Uterus (tissue), 4 donors: ENCODE measurements around the gene TPT1. TPM values are rescaled to one million over a fixed set of nuclear protein-coding genes. Genes with fewer than 3 reads are reported as not detected.
"Not testable (repeated sequence)": the region's sequence is repeated elsewhere in the genome, so short reads cannot be mapped to it uniquely, and the experiment has no call there.

ENCODE experiments used
- DNase-seq, 2 donors: peaks; one replicate each; pipeline ENCODE4 v3.0.0-alpha.2; 2019 to 2020
- H3K27ac ChIP-seq, 2 donors: fragments of 200-600 bp; sonication (generic); 1 replicate in 1 of 2; 2 replicates in 1 of 2; pipeline ENCODE4 v1.5.1; 2016 to 2018
- H3K27me3 ChIP-seq, 2 donors: fragments of 200-600 bp; sonication (generic); one replicate each; pipeline ENCODE4 v1.5.1; 2018 to 2019; ENCODE audit warnings: control low read depth in 1 of 2
- H3K36me3 ChIP-seq, 2 donors: fragments of 200-600 bp; sonication (generic); one replicate each; pipeline ENCODE4 v1.5.1; 2019; ENCODE audit warnings: control low read depth in 1 of 2
- H3K4me1 ChIP-seq, 2 donors: fragments of 200-600 bp; sonication (generic); one replicate each; pipeline ENCODE4 v1.5.1; 2018 to 2019; ENCODE audit warnings: control low read depth in 1 of 2
- H3K4me3 ChIP-seq, 2 donors: fragments of 200-600 bp; sonication (generic); 1 replicate in 1 of 2; 2 replicates in 1 of 2; pipeline ENCODE4 v1.5.1; 2018 to 2019; ENCODE audit warnings: mild to moderate bottlenecking in 1 of 2
- H3K9me3 ChIP-seq, 2 donors: fragments of 200-600 bp; sonication (generic); one replicate each; pipeline ENCODE4 v1.5.1; 2019; ENCODE audit warnings: control low read depth in 1 of 2
- CTCF ChIP-seq, 4 experiments: fragments of 200-600 bp in 2 of 4; fragments of 450-650 bp in 2 of 4; sonication (generic) in 2 of 4; IDR thresholded peaks; one replicate each; pipeline ENCODE4 v1.5.1; 2016 to 2019; ENCODE audit warnings: antibody characterized with exemption in 4 of 4, mild to moderate bottlenecking in 2 of 4, moderate library complexity in 1 of 4
- POLR2A ChIP-seq, 2 donors: fragments of 450-650 bp; IDR thresholded peaks; one replicate each; pipeline ENCODE4 v1.6.1; 2016; ENCODE audit warnings: antibody characterized with exemption in 2 of 2, mild to moderate bottlenecking in 1 of 2, moderate library complexity in 1 of 2
- intact Hi-C: fragments of 100-400 bp; cut with DNase I; formaldehyde crosslinking; loops from one replicate; pipeline ENCODE4 v1.15.1; 2023; ENCODE audit warnings: low total_unique reads
- total RNA-seq, 4 donors: library from RNA; depleted of rRNA in 3 of 4; stranded (reverse); fragments of >200 nt in 3 of 4; gene quantifications; one replicate each; pipeline versions ENCODE4 v1.1.0 to v1.2.4, GENCODE V29; 2014 to 2023
- donor health status: DM: yes; HTN: yes; CAD: no.

The TPT1 gene
- total RNA-seq, 4 donors from 2014 or later: 4,739 to 6,904 (median 5,667) TPM

- no peaks in the 10 kb centered on the region for H3K9me3 ChIP-seq
- no peaks in the 10 kb centered on the region for H3K36me3 ChIP-seq
These were observed 41.8 kb downstream of the TPT1 start for GRCh38 chr13:45299194-45299593.

GRCh38 chr13:45298550-45298949 is 42.4 kb downstream of the TPT1 start:
- DNase-seq, H3K9me3 ChIP-seq, H3K27me3 ChIP-seq, H3K36me3 ChIP-seq, H3K4me1 ChIP-seq, H3K4me3 ChIP-seq, H3K27ac ChIP-seq, intact Hi-C loops: not testable (repeated sequence)

More at GRCh38 chr13:45299194-45299593, 41.8 kb downstream of the TPT1 start:
- no peaks in the 10 kb centered on the region for H3K4me1 ChIP-seq
- H3K27me3 ChIP-seq: no peaks in the 10 kb centered on the region
- intact Hi-C loops: no loop called here
- no peak for DNase-seq
- no peak for TF ChIP-seq POLR2A (IDR thresholded peaks at IDR 0.05)
- TF ChIP-seq CTCF (IDR thresholded peaks at IDR 0.05): no peak
- H3K4me3 ChIP-seq: no peak overlapping the region
- H3K27ac ChIP-seq: no peak overlapping the region

- DNase-seq: no peak
- intact Hi-C loops: no loop called here
- Histone ChIP-seq H3K27me3 (no peaks in the 10 kb centered on the region), H3K4me1 (no peaks in the 10 kb centered on the region), H3K27ac (no peak overlapping the region), H3K36me3 (no peaks in the 10 kb centered on the region), H3K9me3 (no peaks in the 10 kb centered on the region), H3K4me3 (no peak overlapping the region)
- TF ChIP-seq POLR2A (IDR thresholded peaks at IDR 0.05) (no peak), CTCF (IDR thresholded peaks at IDR 0.05) (no peak)
These were observed 42.8 kb downstream of the TPT1 start for GRCh38 chr13:45298206-45298505.

- Histone ChIP-seq H3K4me1 (no peaks in the 10 kb centered on the region), H3K27ac (no peak overlapping the region), H3K4me3 (no peak overlapping the region), H3K27me3 (no peaks in the 10 kb centered on the region), H3K36me3 (no peaks in the 10 kb centered on the region), H3K9me3 (no peaks in the 10 kb centered on the region)
- intact Hi-C loops: no loop called here
- no peak for DNase-seq
- no peak for TF ChIP-seq POLR2A (IDR thresholded peaks at IDR 0.05)
These were observed 43.4 kb downstream of the TPT1 start for GRCh38 chr13:45297456-45298205.

GRCh38 chr13:45296259-45296658 is 44.7 kb downstream of the TPT1 start:
- TF ChIP-seq CTCF (IDR thresholded peaks at IDR 0.05) (no peak), POLR2A (IDR thresholded peaks at IDR 0.05) (no peak)
- no peaks in the 10 kb centered on the region for H3K4me1 ChIP-seq
- DNase-seq: no peak

GRCh38 chr13:45295536-45295935 is 45.4 kb downstream of the TPT1 start:
- Histone ChIP-seq H3K4me1 (no peaks in the 10 kb centered on the region), H3K27ac (no peak overlapping the region), H3K4me3 (no peak overlapping the region), H3K27me3 (no peaks in the 10 kb centered on the region), H3K9me3 (no peaks in the 10 kb centered on the region), H3K36me3 (no peaks in the 10 kb centered on the region)
- TF ChIP-seq POLR2A (IDR thresholded peaks at IDR 0.05): no peak
- TF ChIP-seq CTCF (IDR thresholded peaks at IDR 0.05): no peak
- DNase-seq: no peak
- intact Hi-C loops: no loop called here

More at GRCh38 chr13:45296259-45296658, 44.7 kb downstream of the TPT1 start:
- intact Hi-C loops: no loop called here
- Histone ChIP-seq H3K9me3 (no peaks in the 10 kb centered on the region), H3K27ac (no peak overlapping the region), H3K4me3 (no peak overlapping the region), H3K27me3 (no peaks in the 10 kb centered on the region), H3K36me3 (no peaks in the 10 kb centered on the region)
